ENCODE results near the gene RPS15.

DNA sequence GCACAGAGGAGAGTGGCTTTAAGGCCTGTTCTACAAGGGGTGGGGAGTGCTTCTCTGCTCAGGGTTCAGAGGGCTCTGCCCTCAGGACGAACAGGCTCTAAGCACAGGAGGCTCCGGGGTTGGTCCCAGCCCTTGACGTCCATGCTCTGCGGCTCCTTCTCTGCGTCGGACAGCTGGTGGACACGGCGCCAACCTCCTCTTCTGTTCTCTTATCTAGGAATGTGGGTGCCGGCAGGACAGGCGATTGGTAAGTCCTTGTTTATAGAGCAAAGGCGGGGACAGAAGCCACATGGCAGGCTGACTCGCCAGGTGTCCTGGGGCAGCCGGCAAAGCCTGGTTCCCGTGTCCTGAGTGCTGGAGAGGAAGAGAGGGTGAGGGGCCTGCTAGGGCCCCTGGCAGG is 8.4 kb upstream of the RPS15 start:
- TF ChIP-seq, protein P1, sequence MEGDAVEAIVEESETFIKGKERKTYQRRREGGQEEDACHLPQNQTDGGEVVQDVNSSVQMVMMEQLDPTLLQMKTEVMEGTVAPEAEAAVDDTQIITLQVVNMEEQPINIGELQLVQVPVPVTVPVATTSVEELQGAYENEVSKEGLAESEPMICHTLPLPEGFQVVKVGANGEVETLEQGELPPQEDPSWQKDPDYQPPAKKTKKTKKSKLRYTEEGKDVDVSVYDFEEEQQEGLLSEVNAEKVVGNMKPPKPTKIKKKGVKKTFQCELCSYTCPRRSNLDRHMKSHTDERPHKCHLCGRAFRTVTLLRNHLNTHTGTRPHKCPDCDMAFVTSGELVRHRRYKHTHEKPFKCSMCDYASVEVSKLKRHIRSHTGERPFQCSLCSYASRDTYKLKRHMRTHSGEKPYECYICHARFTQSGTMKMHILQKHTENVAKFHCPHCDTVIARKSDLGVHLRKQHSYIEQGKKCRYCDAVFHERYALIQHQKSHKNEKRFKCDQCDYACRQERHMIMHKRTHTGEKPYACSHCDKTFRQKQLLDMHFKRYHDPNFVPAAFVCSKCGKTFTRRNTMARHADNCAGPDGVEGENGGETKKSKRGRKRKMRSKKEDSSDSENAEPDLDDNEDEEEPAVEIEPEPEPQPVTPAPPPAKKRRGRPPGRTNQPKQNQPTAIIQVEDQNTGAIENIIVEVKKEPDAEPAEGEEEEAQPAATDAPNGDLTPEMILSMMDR (IDR thresholded peaks at IDR 0.05; ENCODE audit: low read length) = no peak
- TF ChIP-seq EZH2 (optimal IDR thresholded peaks at IDR 0.05; ENCODE audit: low read depth, low read length) (no peak), EZH2phosphoT487 (IDR thresholded peaks at IDR 0.05; ENCODE audit: low read length) (no peak)

Measured in MM.1S (cell line).